Right lung (tissue), 5 donors: ENCODE results near the gene KIF27. TPM values are rescaled to one million over a fixed set of nuclear protein-coding genes. Genes with fewer than 3 reads are reported as not detected.
"Not testable (repeated sequence)": the region's sequence is repeated elsewhere in the genome, so short reads cannot be mapped to it uniquely, and the experiment has no call there.

Source experiments
- DNase-seq, 2 donors: peaks; one replicate each; pipeline ENCODE4 v3.0.0-alpha.2; 2013
- polyA plus RNA-seq, 5 donors: library from polyadenylated mRNA; unstranded; fragments of 120-200 nt; gene quantifications; one replicate each; pipeline versions ENCODE4 v1.2.1 to v1.2.3, GENCODE V29; 2013; ENCODE audit warnings: inconsistent platforms in 1 of 5, low replicate concordance in 1 of 5; ENCODE audit not compliant: insufficient read length in 5 of 5, insufficient read depth in 1 of 5

The KIF27 gene
- polyA plus RNA-seq, 5 donors, result 12.9 to 22.5 (median 21.0) TPM

DNA sequence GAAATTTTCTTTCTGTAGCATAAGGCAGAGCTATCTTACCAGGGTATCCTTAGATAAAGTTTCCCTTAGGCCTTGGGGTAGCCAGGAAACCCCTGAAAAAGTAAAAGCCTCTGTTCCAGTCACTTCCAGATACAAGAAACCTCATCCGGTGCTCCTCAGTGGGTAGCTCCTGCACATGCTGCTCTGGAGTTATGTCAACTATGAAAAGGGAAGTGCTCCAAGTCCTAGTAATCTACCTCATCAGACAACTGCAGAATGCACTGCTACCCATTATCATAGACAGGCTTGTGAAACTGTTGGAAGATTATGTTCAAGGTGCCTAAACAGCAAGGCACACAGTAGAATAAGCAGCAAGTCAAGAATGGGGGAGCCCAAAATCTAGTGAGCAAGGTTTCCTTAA, 112.0 kb downstream of the KIF27 start:
- not testable (repeated sequence) for DNase-seq

DNA sequence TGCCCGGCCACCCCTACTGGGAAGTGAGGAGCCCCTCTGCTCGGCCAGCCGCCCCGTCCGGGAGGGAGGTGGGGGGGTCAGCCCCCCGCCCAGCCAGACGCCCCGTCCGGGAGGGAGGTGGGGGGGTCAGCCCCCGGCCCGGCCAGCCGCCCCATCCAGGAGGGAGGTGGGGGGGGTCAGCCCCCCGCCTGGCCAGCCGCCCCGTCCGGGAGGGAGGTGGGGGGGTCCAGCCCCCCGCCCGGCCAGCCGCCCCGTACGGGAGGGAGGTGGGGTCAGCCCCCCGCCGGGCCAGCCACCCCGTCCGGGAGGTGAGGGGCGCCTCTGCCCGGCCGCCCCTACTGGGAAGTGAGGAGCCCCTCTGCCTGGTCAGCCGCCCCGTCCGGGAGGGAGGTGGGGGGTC, 116.8 kb downstream of the KIF27 start:
- not testable (repeated sequence) for DNase-seq

DNA sequence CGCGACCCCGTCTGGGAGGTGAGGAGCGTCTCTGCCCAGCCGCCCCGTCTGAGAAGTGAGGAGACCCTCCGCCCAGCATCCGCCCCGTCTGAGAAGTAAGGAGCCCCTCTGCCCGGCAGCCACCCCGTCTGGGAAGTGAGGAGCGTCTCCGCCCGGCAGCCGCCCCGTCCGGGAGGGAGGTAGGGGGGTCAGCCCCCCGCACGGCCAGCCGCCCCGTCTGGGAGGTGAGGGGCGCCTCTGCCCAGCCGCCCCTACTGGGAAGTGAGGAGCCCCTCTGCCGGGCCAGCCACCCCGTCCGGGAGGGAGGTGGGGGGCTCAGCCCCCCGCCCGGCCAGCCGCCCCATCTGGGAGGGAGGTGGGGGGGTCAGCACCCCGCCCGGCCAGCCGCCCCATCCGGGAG, 117.3 kb downstream of the KIF27 start:
- not testable (repeated sequence) for DNase-seq

DNA sequence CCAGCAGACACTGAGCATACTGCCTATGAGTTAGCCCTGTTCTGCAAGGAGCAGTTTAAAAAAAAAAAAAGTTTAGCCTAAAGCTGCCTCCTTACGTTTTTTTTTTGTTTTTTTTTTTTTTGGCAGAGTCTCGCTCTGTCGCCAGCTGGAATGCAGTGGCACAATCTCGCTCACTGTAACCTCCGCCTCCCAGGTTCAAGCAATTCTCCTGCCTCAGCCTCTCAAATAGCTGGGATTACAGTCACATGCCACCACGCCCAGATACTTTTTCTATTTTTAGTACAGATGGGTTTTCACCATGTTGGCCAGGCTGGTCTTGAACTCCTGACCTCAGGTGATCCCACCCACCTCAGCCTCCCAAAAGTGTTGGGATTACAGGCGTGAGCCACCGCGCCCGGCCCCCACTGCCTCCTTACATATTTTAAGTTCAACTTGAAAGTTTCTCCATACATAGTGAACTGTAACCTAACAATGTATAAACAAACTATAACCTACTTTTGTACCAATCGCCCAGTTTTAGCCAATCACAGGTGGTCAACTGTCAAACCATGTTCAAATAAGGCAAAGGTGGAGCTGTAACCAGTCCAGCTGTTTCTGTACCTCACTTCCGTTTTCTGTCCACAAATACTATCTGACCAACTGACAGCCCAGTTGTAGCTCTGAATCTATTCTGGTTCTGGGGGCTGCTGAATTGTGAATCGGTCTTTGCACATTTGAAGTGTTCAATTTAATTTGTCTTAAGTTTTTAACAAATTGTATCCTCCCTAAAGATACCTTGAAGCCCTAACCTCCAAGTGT, 120.8 kb downstream of the KIF27 start:
- DNase-seq, result no peak

DNA sequence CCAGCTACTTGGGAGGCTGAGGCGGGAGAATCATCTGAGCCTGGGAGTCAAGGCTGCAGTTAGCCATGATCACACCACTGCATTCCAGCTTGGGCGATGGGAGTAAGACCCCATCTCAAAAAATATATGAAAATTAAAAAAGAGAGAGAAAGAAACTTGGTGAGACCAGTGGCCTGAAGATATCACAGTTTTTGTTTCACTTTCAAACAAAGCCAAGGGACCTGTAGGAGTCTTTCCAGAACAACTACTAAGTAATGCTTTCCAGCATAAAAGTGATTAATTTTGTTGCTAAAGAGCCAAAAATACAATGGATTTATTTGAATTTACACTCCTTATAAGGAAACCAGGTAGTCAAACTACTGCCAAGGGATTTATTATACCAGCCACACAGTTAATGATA, 127.2 kb downstream of the KIF27 start:
- no peak for DNase-seq

DNA sequence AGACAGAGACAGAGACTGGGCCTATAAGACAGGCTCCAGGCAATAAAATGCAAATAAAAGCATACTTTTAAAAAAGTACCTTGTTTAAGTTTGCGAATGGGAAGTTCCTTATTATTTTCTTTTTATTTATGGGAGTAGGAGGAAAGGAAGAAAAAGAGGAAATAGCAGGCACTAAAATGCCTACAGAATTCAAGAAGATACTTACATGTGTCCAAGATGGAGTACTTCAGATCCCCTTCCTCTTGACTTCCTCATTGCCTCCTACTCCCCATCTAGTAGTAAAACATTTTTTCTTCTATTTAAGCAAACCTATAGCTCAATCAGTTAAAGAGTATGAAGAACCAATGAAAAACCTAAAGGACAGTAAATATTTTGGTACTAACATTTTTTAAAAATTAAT, 128.5 kb downstream of the KIF27 start:
- DNase-seq, result no peak

Other genes with a start within 250 kb of the KIF27 start
- 10 to 100 TPM; 81.5 to 98.1 (median 93.9) TPM for gene UBQLN1, start 213.5 kb downstream of the KIF27 start, polyA plus RNA-seq
- gene GKAP1, start 103.7 kb downstream of the KIF27 start, polyA plus RNA-seq, result 10 to 100 TPM; 12.4 to 17.1 (median 15.9) TPM
- 100 to 1,000 TPM; 760 to 975 (median 894) TPM for gene HNRNPK, start 58.8 kb upstream of the KIF27 start, polyA plus RNA-seq
- gene RMI1, start 59.4 kb upstream of the KIF27 start, polyA plus RNA-seq, result 10 to 100 TPM; 10.7 to 19.5 (median 15.2) TPM